HG02981 (cell line): ENCODE data around the gene FGF9.

ENCODE experiments used
- ATAC-seq: cut with Tn5 transposase; IDR thresholded peaks from one replicate; pipeline ENCODE4 v1.9.1; 2021; ENCODE audit warnings: mild to moderate bottlenecking, moderate library complexity; ENCODE audit not compliant: unreplicated experiment

Gene FGF9

DNA sequence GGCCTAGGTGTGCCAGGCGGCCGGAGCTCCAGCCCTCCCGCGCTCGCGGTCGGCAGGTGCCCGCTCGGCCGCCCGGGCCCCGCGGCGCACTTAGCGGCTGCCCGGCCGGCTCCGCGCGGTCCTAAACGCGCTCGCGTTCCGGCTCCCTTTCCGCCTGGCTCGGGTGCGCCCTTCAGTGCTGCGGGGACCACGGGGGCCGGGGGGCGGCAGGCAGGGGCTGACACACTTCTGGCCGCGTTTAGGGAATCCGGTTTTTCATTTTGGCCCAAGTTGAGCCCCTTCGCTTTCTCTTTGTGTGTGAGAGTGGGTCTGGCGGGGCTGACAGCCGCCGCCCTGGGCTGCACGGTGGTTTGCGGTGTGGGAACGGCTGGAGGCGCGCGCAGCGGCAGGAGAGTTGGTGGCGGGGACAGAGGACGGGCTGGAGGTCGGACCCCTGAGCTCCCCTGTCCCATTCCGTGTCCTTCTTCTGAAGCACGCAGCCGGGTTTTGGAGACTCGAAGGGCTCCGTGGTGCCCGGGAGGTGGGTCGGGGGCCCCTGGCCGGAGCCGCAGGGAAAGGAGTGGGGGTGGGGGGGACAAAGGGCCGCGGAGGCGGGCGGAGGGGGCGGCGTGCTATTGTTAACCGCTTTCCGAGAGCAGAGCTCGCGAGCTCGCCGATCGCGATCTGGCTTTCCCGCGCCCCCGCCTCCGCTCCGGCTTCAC, 3.1 kb downstream of the FGF9 start:
- no peak for ATAC-seq

DNA sequence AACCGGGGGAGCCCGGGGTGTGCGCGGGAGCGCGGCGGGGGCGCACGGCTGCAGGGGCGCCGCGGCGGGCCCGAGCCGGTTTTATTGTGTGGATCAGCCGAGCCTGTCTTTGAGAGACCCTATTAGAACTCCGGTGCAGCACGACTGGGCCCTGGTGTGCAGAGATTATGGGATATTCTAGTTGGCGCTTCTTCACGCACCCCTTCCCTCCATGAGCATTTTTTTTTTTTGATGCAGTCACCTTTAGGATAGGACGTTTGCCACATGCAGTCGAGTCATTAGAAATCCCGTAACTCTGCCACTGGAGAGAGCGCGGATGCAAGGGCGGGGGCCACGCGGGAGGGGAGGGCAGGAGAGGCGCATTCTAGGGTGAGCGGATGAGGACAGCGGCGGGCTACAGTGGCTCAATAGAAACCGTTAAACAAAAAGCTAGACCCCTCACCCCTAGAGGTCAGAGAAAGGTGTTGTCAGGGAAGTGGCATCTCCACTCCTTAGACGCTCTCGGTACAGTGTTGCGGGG, 3.7 kb downstream of the FGF9 start:
- no peak for ATAC-seq

DNA sequence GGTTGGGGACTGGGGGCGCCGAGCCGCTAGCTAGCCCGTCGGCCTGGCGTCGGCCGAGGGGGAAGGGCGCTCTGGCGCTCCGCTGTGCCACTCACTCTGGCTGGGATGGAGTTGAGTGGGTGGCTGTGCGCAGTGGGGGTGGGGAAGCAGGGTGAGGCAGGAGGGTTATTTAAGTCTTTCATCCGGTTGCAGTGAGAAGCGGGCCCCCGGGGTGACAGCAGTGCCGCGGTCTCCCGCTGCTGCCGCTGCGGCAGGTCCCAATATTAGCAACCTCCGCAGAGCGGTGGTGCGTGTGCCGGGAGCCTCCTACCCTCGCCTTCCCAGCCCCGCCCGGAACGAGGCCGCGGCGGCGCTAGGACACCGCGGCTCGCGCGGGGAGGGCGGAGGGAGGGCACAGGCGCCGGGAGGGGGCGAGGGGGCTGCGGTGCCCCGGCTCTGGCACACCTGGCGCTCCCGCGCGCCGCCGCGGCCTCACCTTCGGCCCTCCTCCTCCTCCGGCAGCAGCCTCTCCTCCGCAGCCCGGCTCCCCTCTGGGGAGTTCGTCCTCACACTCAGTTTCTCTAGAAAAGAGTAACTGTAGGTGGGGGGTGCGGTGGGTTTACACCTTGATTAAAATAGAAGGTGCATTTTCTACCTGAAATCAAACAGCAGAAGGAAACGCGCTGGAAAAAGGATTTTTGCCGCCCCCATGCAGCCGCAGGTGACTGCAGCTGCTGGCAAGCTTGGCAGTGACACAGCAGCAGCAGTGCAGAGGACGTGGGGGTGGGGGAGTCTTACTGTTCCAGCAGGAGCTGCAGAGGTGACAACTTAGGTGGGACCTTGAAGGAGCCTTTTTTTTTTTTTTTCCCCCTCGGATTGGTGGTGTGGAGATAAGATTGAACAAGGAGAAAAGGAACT, 4.5 kb downstream of the FGF9 start:
- ATAC-seq = no peak

DNA sequence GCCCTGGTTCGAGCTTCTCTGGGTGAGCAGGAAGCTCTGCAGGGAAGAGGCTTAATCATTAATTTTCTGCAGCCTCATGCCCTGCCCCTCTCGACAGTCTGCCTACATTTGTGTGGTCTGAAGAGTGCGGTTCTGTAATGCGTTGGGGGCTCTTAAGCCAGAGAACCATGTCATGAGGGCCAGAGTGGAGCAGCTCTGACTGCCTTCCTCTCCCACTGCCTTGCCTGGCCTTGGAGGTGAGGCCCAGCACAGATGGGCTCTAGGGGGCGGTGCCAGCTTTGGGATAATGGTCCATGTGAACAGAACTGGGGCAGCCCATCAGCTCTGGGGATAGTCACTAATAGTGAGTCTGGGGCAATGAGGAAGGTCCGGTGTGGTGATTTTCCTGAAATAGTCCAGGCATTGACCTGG, 5.7 kb downstream of the FGF9 start:
- no peak for ATAC-seq

DNA sequence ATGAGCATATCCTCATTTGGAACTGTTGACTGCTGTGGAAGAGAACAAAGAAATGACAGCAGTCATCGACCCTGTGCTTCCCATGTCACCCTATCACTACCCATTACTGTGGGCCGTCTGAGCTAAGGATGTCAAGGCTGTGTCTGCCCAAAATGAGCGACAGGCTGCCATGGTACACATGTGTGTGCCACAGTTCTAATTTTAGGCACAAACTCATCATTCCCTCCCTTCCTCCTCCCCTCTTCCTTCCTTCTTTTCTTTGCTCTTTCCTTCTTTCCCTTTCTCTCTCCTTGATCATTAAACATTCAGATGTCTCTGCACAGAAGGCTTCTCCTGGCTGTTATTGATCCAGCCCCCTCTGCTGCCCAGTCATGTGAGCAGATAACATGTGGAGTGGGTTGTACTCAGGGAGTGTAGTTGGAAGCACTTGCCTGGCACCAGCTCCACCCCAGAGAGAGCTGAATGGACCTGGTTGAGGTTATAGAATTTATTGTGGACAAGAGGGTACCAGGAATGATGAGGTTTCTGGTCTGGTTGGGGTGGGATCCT, 6.3 kb downstream of the FGF9 start:
- ATAC-seq = no peak

DNA sequence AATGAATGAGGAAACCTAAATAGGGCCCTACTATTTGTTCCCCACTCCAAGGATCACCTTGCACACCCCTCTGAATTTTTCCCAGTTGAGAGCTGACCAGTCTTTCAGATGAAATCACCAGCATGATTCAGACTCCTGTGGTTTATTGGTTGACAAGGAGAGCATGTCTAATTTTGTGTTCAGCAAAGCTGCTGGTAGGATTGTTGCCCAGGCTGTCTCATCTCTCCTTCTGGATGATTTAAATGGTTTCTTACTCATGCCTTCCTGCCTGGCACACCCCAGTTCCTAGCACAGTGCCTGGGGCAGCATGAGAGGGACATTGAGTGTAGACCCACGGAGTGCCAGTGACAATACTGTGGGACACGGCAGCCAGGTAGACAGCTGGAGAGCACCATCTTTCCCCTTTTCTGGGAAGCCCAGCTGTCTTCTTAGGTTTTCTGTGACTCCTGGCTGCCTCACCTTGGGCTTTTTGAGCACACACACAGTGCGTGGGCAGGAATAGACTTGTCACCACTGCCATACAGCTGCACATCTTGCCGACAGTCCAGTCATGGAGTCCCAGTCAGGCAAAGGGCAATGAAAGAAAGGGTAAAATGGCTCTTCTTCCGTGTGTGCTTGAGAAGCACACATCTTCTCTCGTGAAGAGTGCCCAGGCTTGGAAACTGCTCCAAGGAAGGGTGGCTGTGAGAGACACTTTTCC, 12.3 kb downstream of the FGF9 start:
- ATAC-seq = no peak

DNA sequence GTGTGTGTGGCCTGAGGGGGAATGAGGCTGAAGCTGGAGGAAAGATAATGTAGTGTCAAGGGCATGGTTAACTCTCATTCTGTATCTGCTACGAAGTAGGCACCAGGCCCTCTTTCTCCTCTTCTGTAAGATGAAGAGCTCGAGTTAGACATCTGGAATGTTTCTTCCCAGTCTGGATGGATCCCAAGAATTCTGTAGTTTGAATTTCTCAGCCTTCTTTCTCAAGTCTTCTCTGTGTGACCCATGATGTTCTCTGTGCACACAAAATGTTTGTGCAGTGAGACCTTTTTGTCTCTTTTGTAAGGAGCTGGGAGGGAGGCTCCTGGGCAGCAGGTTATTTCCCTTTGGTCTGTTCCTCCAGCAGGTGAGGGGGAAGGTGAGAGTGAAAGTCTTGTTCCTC, 13.7 kb downstream of the FGF9 start:
- no peak for ATAC-seq

DNA sequence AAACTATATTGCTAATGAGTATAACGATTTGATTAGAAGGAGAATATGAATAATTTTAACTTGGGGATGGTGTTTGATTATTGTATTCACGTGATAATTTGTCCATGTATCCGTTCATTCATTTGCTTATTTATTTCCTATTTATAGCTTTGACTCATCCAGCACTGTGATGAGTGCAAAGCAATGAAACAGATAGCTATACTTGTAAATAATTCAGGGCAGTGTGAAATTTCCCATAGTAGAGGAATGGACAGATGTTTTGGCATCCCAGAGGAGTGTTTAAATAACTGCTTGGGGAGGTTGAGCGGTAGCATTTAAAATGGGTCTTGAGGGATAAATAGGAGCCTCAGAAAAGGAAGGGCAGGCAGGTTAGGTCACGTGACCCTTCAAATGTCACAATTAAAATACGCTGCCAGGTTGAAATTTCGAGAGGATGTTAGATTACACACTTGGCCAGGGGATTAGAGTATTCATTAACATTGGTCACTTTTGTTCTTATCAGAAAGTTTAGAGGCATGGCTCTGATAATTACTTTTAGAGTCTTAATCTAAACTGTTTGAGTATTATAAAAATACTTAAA, 14.7 kb downstream of the FGF9 start:
- ATAC-seq = no peak

DNA sequence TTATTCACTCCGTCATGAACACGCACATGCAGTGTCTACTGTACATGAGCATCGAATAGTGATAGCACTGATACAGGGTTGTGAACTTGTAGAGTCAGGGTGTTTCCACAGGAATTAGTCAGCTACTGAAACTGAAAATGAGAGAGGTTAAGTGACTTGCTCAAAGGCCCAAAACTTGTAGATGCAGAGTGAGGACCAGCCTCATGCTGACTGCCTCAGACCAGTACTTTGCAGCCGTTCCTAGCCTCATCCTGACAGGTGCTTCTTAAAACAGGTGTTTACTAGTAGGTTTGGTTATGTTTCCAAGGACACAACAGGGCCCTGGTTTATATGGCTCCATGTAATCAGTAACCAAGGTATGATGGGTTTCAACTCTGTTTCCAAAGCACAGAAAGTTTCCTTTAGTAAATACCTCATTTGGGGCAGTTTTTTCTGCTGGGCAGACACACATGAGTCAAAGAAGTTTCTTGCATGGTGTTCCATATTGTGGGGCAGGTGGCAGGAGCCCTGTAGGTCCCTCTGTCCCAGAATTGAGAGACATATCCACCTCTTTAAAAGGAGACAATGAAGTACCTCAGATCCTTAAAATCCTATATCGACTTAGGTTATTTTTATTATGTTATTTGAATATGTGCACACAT, 16.0 kb downstream of the FGF9 start:
- ATAC-seq = peak; percentile 96

DNA sequence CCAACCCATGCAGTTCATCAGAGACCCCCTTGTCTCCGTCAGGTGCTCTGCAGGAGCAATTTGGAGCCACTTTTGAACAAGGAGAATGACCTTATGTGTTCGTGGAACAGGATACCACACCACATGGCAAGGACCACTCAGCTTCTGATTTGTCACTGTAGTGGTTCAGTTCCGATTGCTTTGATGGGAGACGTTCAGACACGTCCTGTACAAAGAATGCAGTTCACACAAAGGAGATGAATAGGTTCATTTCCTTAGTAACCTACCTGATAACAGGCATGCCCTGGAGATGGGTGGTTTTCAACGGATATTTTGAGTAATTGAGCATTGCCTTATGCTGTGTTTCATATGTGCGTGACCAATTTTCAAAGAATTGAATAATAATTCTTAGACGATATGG, 17.2 kb downstream of the FGF9 start:
- ATAC-seq = no peak

DNA sequence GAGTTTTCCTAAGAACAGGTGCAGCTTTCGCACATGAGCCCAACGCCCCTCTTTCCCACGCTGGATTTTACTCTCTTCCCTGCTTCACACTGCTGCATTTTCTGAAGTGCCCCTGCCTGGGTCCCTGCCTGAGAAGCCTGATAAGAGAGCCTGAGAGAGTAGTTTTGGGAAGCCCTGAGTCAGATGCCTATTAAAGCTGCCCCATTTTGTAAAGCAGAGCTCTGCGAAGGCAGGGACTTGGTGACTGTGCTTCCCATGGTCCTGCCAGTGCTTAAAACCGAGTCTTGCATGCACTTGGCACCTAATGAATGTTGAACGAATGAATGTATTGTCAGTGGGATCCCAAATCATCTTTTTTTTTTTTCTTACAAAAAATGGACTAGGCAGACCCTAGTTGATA, 18.2 kb downstream of the FGF9 start:
- ATAC-seq = no peak

DNA sequence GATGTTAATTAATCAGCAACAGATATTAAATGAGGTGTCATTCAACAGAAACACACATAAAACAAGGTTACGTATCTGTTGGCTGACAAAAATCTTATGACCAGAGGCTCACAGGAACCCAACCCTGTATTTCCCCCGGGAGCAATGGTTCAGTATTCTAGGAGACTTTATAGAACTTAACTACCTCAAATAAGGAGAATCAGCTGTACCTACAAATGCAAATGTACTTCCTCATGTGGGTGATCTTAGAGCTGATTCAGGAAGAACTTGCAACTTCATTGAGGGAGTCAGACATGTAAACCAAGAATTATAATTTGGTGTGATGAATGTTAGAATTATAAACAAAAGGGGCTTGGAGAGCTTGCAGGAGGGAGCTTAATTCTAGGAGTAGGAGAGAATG, 20.1 kb downstream of the FGF9 start:
- ATAC-seq = no peak

DNA sequence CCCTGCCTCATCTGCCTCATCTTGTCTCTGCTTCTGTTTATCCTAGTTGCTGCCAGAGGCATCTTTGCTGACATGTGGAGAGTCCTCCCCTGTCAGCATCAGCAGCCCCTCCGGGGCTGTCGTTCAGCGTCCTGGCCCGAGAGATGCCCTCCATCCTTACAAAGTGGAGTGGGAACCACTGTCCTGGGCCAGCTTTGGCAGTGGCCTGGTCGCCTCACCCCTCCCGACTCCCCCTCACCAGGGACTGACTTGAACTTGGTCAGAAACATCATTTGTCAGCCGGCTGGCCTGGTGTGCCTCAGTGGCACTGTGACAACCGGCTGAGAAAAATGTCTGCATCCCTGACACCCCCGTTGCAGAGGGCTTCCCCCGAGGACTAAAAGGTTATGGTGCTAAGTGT, 20.6 kb downstream of the FGF9 start:
- ATAC-seq = no peak

DNA sequence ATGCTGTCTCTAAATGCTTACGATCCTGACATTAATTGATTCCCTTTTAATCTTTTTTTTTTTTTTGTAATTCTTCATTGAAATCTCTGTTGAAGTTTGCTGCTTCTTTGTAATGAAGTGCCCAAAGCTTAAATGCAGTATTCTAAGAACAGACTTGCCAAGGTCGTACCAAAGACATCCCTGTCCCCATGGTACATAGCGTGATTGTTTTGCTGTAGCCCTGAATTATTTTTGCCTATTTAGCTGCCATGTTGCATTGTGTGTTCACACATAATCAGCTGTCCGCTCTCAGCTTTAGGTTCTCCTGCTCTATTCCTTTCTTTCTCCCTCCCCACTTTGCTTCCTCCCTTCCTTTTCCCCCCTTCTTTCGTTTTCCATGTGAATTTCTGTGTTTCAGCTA, 21.1 kb downstream of the FGF9 start:
- no peak for ATAC-seq

DNA sequence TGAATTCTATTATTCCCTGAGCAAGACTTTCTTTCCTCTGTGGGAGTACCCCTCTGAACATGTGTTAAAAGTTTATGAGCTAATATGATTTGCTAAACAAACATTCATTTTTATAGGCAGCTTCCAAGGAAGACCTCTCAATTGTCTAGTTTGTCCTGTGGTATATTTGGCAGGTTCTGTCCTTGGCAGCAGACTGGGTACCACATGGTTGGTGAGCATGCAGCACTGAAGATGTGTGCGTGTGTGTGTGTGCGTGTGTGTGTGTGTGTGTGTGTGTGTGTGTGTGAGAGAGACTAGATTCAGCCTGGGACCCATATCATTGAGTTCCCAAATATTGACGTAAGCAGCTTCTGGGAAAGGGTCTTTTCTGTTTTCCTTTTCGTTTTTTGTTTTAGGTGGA, 24.0 kb downstream of the FGF9 start:
- ATAC-seq = no peak

DNA sequence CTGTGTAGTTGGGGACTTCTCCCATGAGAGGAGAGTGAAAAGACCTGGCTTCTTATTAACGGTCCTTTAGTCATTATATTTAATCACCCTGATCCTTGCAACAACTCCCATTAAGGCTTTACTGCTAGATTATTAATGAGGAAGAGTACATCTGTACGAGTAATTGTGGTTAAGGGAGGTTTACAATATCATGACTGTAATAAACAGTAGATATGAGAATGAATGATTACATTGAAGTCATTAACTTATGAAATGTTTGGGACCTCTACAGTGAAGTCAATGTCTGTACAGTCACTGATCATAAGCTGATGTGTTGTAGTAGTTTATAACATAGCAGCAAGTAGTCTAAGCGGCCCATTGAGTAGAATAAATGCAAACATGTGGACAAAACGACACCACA, 24.7 kb downstream of the FGF9 start:
- no peak for ATAC-seq

DNA sequence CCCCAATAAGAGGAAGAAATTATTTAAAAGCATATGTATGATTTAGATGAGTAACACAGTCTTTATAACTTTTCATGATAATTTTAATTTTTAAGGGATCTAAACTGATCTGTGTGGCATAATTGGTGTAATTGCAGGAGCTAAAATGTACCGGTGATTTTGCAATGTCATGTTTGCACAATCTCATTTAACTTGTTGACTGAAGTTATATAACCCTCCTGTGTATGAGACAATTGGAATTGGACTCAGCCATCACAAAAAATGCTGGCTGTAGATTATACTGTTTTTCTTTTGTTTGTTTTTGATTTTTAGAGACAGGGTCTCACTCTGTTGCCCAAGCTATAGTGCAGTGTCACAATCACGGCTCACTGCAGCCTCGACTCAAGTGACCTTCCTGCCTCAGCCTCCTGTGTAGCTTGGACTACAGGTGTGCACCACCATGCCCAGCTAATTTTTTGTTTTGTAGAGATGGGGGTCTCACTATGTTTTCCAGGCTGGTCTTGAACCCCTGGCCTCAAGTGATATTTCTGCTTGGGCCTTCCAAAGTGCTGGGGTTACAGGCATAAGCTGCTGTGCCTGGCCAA, 26.1 kb downstream of the FGF9 start:
- no peak for ATAC-seq

DNA sequence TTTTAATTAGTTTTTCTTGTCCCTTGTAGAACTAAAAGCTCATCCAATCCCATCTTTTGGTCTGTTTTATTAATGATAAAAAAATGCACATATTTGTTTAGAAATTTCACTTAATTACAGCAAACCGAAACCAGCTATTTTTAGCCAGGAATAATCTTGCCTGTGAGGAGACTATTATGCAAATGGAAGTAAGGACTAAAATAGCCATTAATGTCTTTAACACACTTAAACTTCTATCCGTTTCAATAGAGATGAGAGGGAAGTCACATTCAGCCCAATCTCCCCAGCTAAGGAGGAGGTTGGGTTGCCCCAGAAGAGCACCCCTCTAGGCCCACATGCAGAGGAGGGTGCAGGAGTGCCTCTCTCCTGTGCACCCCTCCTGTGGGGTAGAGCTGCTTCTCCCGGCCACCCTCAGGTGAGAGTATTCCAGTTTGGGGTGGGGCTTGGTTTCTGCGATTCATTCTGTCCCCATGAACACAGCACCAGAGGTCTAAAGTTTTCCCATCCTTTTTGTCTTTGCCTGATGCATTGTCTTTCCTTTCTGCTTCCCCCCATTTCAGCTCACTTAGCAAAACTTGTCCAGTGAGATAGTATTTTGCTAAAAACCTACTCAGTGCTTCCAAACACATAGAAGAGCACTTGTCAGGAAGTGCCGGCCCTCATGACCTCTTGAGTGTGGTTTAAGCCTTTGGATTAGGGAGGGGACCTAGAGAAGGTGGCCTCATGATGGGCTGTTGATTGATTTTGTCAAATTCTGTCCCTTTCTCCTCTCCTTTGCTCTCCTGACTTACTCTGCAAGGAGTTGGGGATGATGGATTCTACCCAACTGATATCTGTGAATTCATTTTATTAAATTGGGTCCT, 28.2 kb downstream of the FGF9 start:
- ATAC-seq = no peak

DNA sequence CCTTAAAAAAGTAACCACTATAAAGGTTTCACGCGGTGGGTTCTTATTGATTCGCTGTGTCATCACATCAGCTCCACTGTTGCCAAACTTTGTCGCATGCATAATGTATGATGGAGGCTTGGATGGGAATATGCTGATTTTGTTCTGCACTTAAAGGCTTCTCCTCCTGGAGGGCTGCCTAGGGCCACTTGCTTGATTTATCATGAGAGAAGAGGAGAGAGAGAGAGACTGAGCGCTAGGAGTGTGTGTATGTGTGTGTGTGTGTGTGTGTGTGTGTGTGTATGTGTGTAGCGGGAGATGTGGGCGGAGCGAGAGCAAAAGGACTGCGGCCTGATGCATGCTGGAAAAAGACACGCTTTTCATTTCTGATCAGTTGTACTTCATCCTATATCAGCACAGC, 30.6 kb downstream of the FGF9 start:
- ATAC-seq = no peak
